ENCODE measurements around the gene CTNNBIP1. TPM values are rescaled to one million over a fixed set of nuclear protein-coding genes. Genes with fewer than 3 reads are reported as not detected.

CTNNBIP1 gene
- total and polyA plus RNA-seq, 2 of the 8 experiments (the other 6 are each of a cell fraction or from before 2014, with no cell fraction given), result 40.9 to 46.6 TPM

GRCh38 chr1:9917901-9918300, 7.8 kb upstream of the CTNNBIP1 start:
- POLR2A ChIA-PET (ENCODE audit: partially characterized antibody), result no interaction called here
- Histone ChIP-seq H3K79me2 (ENCODE audit: control insufficient read depth in 1 of 2, insufficient read depth in 2 of 2, low read length in 2 of 2) (no peaks in the 10 kb centered on the region), H2AK5ac (ENCODE audit: low read depth, low read length) (no peak overlapping the region), H4K5ac (ENCODE audit: insufficient read length, low read depth, low read length) (no peak overlapping the region), H3K23me2 (ENCODE audit: low read depth, low read length) (no peaks in the 10 kb centered on the region), H2BK20ac (ENCODE audit: low read length) (no peak overlapping the region), H2BK15ac (ENCODE audit: low read length) (no peak overlapping the region), H3K4me3 (ENCODE audit: extremely low read depth in 1 of 4, insufficient read depth in 2 of 4, low read depth in 3 of 4, low read length in 4 of 4) (no peak overlapping the region), H4K20me1 (replicated peaks in 1 of 2; ENCODE audit: control insufficient read depth in 1 of 2, insufficient read depth in 2 of 2, low read length in 2 of 2) (no peaks in the 10 kb centered on the region), H3K27me3 (replicated peaks in 1 of 4; ENCODE audit: control insufficient read depth in 3 of 4, extremely low read depth in 1 of 4, insufficient read depth in 3 of 4, low read length in 3 of 4) (no peaks in the 10 kb centered on the region), H3K79me1 (ENCODE audit: low read depth, low read length) (no peaks in the 10 kb centered on the region), H2BK12ac (ENCODE audit: low read depth, low read length) (no peak overlapping the region), H3K4ac (replicated peaks; ENCODE audit: insufficient read length, low read depth, low read length) (no peak overlapping the region), H2AFZ (ENCODE audit: low read length) (no peak overlapping the region), H3K23ac (ENCODE audit: insufficient read length) (no peak overlapping the region), H4K8ac (ENCODE audit: extremely low read depth, insufficient read depth, low read length) (no peak overlapping the region), H4K91ac (replicated peaks; ENCODE audit: insufficient read length, low read length) (no peak overlapping the region), H3K56ac (replicated peaks; ENCODE audit: insufficient read length, low read depth, low read length) (no peak overlapping the region), H3K4me1 (replicated peaks in 1 of 4; ENCODE audit: control insufficient read depth in 3 of 4, insufficient read depth in 4 of 4, low read length in 3 of 4) (peaks cover 0 to 7% (median 6%) of the 10 kb centered on the region in 4 experiments; a peak in 4 of 7 replicates), H2BK120ac (replicated peaks; ENCODE audit: low read depth, low read length) (no peak overlapping the region), H3K36me3 (ENCODE audit: control insufficient read depth in 2 of 4, insufficient read depth in 4 of 4, low read length in 3 of 4) (no peaks in the 10 kb centered on the region), H3K4me2 (ENCODE audit: insufficient read depth in 1 of 2, low read depth in 2 of 2, low read length in 2 of 2) (no peak overlapping the region), H3K18ac (ENCODE audit: extremely low read depth, low read length) (no peak overlapping the region), H3K27ac (ENCODE audit: low read depth, low read length) (no peak overlapping the region), H3K9ac (replicated peaks in 1 of 4; ENCODE audit: extremely low read depth in 1 of 4, low read depth in 3 of 4, low read length in 3 of 4) (no peak overlapping the region), H3K14ac (ENCODE audit: insufficient read length) (no peak overlapping the region), H3K9me3 (ENCODE audit: insufficient read depth in 2 of 2, low read depth in 1 of 2, low read length in 1 of 2) (no peaks in the 10 kb centered on the region), H2BK5ac (ENCODE audit: low read depth, low read length) (no peak overlapping the region)
- no peak for DNase-seq (ENCODE audit: low read depth in 1 of 2, low spot score in 2 of 2)
- CTCF ChIA-PET (ENCODE audit: partially characterized antibody), result interaction anchor here (1.5 to 2.3 kb wide), 3 partner anchors 23 to 43 kb away, joined by 4 to 8 read pairs (median 5); no protein-coding TSS in a partner anchor
- 95% methylated on average over 1 of the region's 1 CpG; no CpG with 5 or more reads in 1 of the 2 experiments for WGBS, 2 experiments (ENCODE audit: extremely low coverage in 1 of 2, insufficient coverage in 1 of 2, insufficient read length in 1 of 2, insufficient replicate concordance in 2 of 2, low coverage in 1 of 2, low lambda C conversion rate in 2 of 2, missing lambda C conversion rate in 1 of 2)
- no peak for FAIRE-seq
- no peak for TF ChIP-seq HDAC6 (IDR thresholded peaks at IDR 0.05; ENCODE audit: low read depth, low read length)
